ENCODE results near the gene OR5D18.
"Not testable (repeated sequence)": the region's sequence is repeated elsewhere in the genome, so short reads cannot be mapped to it uniquely, and the experiment has no call there.

OR5D18 gene

DNA sequence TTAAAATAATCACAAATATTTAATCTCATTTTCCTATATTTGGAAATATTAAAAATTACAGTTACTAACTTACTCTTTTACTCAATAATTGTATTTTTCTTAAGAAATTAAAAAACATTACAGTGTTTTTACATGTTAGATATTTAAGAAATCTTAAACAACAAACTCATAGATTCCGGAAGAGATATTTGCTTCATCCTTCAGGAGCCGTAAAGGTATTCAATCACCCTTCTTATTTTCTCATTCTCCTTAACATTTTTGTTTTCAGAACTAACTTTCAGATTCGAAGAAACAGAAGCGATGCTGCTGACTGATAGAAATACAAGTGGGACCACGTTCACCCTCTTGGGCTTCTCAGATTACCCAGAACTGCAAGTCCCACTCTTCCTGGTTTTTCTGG, at the start of gene OR5D18:
Gene OR5D18 (plus strand): TSS at position 301 of the 400 bp plus-strand sequence. CDS start 0 bp downstream, at position 301.
- no peak for DNase-seq

- DNase-seq: no peak
These were observed 46.3 kb upstream of the OR5D18 start, which contains the start of gene OR5D13 for GRCh38 chr11:55773138-55773537. TSS of gene OR5D13 (plus strand) at chr11:55773438. CDS start at chr11:55773438, 0 bp downstream.

- DNase-seq: no peak
These were observed 27.8 kb upstream of the OR5D18 start for GRCh38 chr11:55791606-55792005.

DNA sequence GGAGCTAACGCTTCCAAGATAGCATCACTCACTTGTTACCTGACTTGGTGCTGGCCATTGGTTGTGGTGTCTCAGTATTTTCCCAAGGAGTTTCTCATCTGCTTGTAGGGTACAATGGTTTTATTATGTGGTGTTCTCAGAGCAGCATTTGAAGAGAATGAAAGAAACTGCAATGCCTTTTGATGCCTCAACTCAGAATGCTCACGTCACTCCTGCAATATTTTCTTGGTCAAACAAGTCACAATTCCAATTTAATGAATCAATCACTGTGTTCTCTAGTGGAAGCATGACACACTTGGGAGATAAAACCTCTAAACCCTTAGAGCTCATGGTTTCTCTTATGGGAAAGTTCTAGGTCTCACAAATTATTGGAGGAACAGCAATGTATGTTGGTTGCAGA, 26.1 kb upstream of the OR5D18 start:
- no peak for DNase-seq

- no peak for DNase-seq
These were observed 24.2 kb upstream of the OR5D18 start, which contains the start of gene OR5D14 for GRCh38 chr11:55795256-55795655. TSS of gene OR5D14 (plus strand) at chr11:55795556. CDS start at chr11:55795556, 0 bp downstream.

GRCh38 chr11:55806248-55806647, 13.2 kb upstream of the OR5D18 start:
- no peak for DNase-seq

DNA sequence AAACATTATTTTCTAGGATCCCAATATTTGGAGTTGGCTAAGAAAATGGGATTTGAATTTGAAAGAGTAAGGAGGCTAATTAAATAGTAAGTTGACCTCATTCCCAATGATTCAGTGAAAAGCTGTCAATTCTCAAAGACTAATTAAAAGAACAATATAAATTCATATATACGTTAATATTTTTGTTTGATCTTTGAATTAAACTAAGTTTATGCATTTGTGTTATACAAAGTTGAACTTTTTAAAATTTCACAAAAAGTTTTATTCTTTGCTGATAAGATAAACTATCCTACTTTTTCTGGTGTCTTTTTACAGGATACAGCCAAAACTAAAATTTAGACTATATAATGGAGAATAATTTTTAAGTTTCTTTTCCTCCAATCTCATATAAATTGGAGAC, 8.4 kb upstream of the OR5D18 start, which contains the start of gene OR5L1:
Gene OR5L1 (plus strand): TSS at position 301 of the 400 bp plus-strand sequence. CDS start 100 bp downstream, outside the sequence.
- no peak for DNase-seq

DNA sequence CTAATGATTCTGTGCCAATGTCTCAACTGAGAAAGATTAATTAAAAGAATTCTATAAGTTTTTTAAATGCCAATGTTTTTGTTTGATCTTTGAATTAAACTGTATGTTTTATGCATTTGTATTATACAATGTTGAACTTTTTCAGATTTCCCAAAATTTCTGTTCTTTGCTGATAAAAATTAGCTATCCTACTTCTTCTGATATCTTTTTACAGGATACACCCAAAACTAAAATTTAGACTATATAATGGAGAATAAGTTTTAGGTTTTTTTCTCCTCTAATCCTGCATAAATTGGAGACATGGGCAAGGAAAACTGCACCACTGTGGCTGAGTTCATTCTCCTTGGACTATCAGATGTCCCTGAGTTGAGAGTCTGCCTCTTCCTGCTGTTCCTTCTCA, 7.5 kb downstream of the OR5D18 start, which contains the start of gene OR5L2:
Gene OR5L2 (plus strand): TSS at position 301 of the 400 bp plus-strand sequence. CDS start 0 bp downstream, at position 301.
- DNase-seq: no peak

DNA sequence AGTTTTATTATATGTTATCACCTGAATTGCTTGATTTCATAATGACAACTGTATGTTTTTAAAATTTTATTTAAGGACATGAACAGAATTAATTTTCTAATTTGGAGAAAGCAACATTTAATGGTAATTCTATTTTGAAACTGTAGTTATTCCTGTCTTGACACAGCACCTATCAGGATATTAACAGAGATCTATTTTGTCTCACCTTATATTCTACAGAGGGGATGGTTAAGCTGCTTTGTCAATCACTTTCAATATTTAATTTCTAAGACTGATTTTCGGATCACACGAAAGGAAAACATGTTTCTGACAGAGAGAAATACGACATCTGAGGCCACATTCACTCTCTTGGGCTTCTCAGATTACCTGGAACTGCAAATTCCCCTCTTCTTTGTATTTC, 19.0 kb downstream of the OR5D18 start, which contains the start of gene OR5D16:
Gene OR5D16 (plus strand): TSS at position 301 of the 400 bp plus-strand sequence. CDS start 0 bp downstream, at position 301.
- DNase-seq: no peak

GRCh38 chr11:55847453-55847852, 28.0 kb downstream of the OR5D18 start:
- no peak for DNase-seq

DNA sequence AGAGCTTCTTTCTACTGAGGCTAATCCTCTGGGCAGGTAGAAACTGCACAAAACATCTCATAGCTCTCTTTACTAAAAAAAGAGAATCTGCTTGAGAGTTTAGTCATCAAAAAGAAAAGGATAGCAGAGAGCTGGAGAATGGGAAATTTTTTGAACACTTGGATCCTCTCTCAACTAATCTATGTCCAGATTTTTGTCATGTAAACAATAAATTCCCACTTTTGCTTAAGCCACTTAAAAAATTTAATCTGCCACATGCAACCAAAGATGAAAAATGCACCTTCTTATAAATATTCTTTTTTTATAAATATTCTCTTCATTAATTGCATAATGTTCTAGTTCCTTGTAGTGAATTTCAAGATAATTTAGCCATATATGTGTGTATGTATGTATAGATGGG, 29.6 kb downstream of the OR5D18 start:
- DNase-seq: no peak

- DNase-seq: no peak
These were observed 32.7 kb downstream of the OR5D18 start for GRCh38 chr11:55852141-55852540.

GRCh38 chr11:55854704-55855103, 35.3 kb downstream of the OR5D18 start:
- DNase-seq: no peak

DNA sequence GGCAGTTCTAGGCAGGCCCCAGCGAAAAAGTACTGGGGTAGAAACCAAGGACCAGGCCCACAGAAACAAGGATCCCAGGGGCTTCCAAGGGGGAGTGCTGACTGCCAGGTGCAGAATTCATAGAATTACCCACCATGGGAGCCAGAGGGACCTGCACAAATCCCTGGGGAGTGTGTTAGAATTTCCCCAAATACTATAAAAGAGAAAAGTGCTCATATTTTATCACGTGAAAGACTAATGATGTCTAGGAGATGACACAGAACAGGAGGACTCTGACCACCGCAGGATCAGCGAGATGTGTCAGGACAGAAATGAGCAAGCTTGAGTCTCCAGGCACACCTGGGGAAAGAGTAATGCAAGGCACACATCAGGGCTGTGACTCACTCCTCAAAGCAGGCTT, 47.9 kb downstream of the OR5D18 start:
- DNase-seq: not testable (repeated sequence)

All from SHP77 treated with DMSO at 0.1 percent for 48 hours (cell line).